ENCODE measurements around the gene ELOVL1.

ELOVL1 gene

DNA sequence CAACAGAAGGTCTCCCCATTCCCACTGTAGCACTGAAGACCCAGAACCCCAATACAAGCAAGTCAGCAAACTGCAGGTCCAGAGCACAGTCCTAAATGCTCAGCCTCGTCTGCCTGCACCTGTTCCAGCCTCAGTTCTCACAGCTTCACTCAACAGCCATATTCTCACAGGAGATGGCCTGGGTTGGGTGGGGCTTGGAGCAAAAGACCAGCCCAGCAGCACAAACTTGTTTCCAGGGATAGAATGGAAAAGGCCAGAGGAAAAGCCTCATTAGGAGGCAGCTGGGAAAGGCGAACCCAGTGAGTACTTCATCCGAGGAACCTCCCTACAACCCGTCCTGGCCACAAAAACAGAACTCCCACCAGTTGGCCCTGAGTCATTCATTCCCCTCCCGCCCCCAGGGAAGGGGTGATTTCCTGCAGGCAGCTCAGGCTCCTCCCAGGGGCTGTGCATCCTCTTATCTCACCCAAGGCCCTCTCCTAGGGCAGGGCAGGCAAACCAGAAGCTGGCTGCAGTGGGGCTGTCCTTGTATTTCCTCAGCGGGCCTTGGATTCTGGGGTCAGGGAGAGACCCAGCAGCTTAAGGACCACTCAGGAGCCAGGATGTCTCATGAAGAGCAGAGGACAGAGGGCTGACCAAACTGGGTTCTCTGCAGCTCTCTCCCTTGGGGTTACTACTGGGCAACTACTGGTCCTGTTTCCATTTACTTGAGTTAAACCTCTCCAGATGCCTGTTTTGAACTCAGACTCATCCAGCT, 37.6 kb downstream of the ELOVL1 start:
- Histone ChIP-seq H3K27me3 (ENCODE audit: control insufficient read depth, insufficient read depth, low read length) (no peaks in the 10 kb centered on the region), H3K27ac (ENCODE audit: low read depth, low read length) (no peak overlapping the region), H3K4me3 (ENCODE audit: low read length) (no peak overlapping the region), H3K9ac (ENCODE audit: low read length) (no peak overlapping the region), H3K36me3 (ENCODE audit: control insufficient read depth, insufficient read depth, low read length) (no peaks in the 10 kb centered on the region), H3K4me1 (ENCODE audit: control insufficient read depth, insufficient read depth, low read length) (no peaks in the 10 kb centered on the region)

DNA sequence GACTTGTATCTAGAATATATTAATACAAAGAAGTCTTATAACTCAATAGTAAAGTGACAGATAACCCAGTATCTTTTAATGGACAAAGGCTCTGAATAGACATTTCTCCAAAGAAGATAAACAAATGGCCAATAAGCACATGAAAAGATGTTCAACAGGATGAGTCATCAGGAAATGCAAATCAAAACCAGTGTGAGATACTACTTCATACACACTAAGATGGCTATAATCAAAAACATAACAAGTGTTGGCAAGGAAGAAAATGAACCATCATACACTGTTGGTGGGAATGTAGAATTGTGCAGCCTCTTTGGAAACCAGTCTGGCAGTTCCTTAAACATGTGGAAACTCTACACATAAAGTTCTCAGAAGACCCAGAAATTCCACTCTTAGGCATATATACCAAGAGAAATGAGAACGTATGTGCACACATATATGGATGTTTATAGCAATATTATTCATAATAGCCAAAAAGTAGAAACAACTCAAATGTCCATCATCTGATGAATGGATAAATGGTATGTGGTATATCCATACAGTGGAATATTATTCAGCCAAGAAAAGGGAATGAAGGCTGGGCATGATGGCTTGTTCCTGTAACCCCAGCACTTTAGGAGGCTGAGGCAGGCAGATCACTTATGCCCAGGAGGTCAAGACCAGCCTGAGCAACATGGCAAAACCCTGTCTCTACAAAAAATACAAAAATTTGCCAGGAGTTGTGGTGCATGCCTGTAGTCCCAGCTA, 40.1 kb downstream of the ELOVL1 start:
- H3K27me3 ChIP-seq (ENCODE audit: control insufficient read depth, insufficient read depth, low read length): no peaks in the 10 kb centered on the region
- H3K9ac ChIP-seq (ENCODE audit: low read length): no peak overlapping the region

DNA sequence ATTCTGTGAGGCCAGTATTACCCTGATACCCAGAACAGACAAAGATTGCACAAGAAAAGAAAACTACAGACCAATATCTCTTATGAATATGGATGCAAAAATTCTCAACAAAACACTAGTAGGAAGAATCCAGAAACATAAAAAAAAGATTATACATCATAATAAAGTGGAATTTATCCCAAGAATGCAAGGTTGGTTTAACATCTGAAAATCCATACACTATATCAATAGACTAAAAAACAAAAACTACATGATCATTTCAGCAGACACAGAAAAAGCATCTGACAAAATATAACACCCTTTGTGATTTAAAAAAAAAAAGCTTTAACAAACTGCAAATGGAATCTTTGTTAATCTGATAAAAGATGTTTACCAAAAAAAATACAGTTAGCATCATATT, 42.4 kb downstream of the ELOVL1 start:
- Histone ChIP-seq H3K27me3 (ENCODE audit: control insufficient read depth, insufficient read depth, low read length) (no peaks in the 10 kb centered on the region), H3K36me3 (ENCODE audit: control insufficient read depth, insufficient read depth, low read length) (no peaks in the 10 kb centered on the region), H3K4me3 (ENCODE audit: low read length) (no peak overlapping the region), H3K9ac (ENCODE audit: low read length) (no peak overlapping the region), H3K27ac (ENCODE audit: low read depth, low read length) (no peak overlapping the region), H3K4me1 (ENCODE audit: control insufficient read depth, insufficient read depth, low read length) (no peaks in the 10 kb centered on the region)

More for the DNA sequence above, 40.1 kb downstream of the ELOVL1 start:
- no peak overlapping the region for H3K4me3 ChIP-seq (ENCODE audit: low read length)
- no peak overlapping the region for H3K27ac ChIP-seq (ENCODE audit: low read depth, low read length)
- H3K4me1 ChIP-seq (ENCODE audit: control insufficient read depth, insufficient read depth, low read length): no peaks in the 10 kb centered on the region
- H3K36me3 ChIP-seq (ENCODE audit: control insufficient read depth, insufficient read depth, low read length): no peaks in the 10 kb centered on the region

DNA sequence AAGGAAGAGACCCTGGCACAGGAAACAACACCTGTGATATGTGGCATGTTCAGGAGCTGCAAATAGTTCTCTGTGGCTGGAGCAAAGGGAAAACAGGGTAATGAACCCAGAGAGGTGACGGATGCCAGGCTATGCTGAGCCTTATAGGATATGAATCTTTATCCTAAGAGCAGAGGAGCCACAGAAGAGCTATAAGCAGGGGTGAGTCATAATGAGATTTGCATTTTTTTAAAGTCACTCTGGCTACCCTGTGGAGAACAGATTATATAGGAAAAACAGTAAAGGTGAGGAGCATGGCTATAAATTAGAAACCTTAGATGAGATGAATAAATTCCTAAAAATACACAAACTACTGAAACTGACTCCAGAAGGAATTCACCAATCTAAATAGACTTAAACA, 43.0 kb downstream of the ELOVL1 start:
- Histone ChIP-seq H3K27me3 (ENCODE audit: control insufficient read depth, insufficient read depth, low read length) (no peaks in the 10 kb centered on the region), H3K4me3 (ENCODE audit: low read length) (no peak overlapping the region), H3K27ac (ENCODE audit: low read depth, low read length) (no peak overlapping the region), H3K36me3 (ENCODE audit: control insufficient read depth, insufficient read depth, low read length) (no peaks in the 10 kb centered on the region), H3K9ac (ENCODE audit: low read length) (no peak overlapping the region), H3K4me1 (ENCODE audit: control insufficient read depth, insufficient read depth, low read length) (no peaks in the 10 kb centered on the region)

DNA sequence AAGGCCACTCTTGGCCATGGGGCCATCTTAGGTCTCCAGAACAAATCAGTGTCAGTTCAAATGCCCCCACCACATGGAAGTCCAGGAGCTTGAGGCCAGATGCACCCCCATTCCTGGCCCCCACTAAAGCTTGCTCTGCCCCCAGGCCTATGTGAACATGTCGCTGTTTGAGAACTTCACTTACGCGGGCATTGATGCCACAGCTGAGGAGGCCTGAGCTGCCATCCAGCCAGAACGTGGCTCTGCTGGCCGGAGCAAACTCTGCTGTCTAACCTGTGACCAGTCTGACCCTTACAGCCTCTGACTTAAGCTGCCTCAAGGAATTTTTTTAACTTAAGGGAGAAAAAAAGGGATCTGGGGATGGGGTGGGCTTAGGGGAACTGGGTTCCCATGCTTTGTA, 45.3 kb downstream of the ELOVL1 start:
- Histone ChIP-seq H3K4me3 (ENCODE audit: low read length) (no peak overlapping the region), H3K36me3 (ENCODE audit: control insufficient read depth, insufficient read depth, low read length) (no peaks in the 10 kb centered on the region), H3K4me1 (ENCODE audit: control insufficient read depth, insufficient read depth, low read length) (no peaks in the 10 kb centered on the region), H3K27me3 (ENCODE audit: control insufficient read depth, insufficient read depth, low read length) (no peaks in the 10 kb centered on the region), H3K9ac (ENCODE audit: low read length) (no peak overlapping the region), H3K27ac (ENCODE audit: low read depth, low read length) (no peak overlapping the region)

DNA sequence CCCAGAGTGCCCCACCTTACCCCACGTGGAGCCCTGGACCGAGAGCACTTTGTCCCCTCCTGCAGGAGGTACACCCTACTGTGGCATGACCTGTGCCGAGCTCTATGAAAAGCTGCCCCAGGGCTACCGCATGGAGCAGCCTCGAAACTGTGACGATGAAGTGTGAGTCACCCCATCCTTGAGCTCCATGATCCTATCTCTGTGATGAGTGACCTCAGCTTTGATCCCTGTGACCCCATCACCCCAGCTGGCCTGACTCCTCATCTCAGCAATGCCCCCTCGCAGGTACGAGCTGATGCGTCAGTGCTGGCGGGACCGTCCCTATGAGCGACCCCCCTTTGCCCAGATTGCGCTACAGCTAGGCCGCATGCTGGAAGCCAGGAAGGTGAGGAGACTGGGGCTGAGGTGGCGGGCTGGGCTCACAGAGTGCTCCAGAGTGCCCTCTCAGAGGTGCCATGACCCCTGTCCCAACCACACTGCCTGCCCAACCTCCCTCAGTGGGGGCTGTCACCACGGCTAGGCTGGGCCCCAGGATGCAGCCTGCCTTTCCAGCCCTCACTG, 46.4 kb downstream of the ELOVL1 start:
- Histone ChIP-seq H3K4me1 (ENCODE audit: control insufficient read depth, insufficient read depth, low read length) (no peaks in the 10 kb centered on the region), H3K36me3 (ENCODE audit: control insufficient read depth, insufficient read depth, low read length) (no peaks in the 10 kb centered on the region), H3K9ac (ENCODE audit: low read length) (no peak overlapping the region), H3K27me3 (ENCODE audit: control insufficient read depth, insufficient read depth, low read length) (no peaks in the 10 kb centered on the region), H3K4me3 (ENCODE audit: low read length) (no peak overlapping the region), H3K27ac (ENCODE audit: low read depth, low read length) (no peak overlapping the region)

DNA sequence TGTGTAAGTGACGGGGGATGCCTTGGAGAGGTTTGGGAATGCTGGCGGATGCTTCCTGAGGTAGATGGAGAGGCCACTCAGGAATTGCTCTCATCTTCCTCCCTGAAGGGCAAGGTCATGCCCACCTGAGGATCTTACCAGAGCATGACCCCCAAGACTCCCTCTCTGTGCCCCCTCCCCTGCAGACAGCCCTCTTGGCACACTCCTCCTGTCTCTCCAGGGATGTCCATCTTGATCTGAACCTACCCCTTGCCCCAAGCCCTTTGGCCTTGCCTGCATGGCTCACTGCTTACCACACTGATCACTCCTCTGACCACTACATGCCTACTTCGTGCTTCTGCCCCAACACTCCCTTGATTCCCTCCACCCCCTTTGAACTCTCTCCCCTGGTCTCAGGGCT, 48.0 kb downstream of the ELOVL1 start:
- H3K4me1 ChIP-seq (ENCODE audit: control insufficient read depth, insufficient read depth, low read length): no peaks in the 10 kb centered on the region
- H3K27ac ChIP-seq (ENCODE audit: low read depth, low read length): no peak overlapping the region
- H3K9ac ChIP-seq (ENCODE audit: low read length): no peak overlapping the region
- H3K4me3 ChIP-seq (ENCODE audit: low read length): no peak overlapping the region
- H3K36me3 ChIP-seq (ENCODE audit: control insufficient read depth, insufficient read depth, low read length): no peaks in the 10 kb centered on the region
- H3K27me3 ChIP-seq (ENCODE audit: control insufficient read depth, insufficient read depth, low read length): no peaks in the 10 kb centered on the region

DNA sequence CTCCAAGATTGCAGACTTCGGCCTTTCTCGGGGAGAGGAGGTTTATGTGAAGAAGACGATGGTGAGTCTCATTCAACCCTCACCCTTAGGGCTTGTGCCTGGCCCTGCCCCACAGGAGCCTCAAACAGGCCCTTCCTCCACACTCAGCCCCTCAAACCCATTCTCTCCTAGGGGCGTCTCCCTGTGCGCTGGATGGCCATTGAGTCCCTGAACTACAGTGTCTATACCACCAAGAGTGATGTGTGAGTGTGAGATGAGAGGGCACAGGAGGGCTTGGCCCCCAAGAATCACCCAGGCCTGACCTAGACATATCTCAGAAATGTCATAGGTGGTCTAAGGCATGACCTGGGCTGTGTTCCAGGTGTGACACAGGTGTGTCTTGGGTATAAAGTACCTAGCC, 48.5 kb downstream of the ELOVL1 start:
- Histone ChIP-seq H3K27me3 (ENCODE audit: control insufficient read depth, insufficient read depth, low read length) (no peaks in the 10 kb centered on the region), H3K36me3 (ENCODE audit: control insufficient read depth, insufficient read depth, low read length) (no peaks in the 10 kb centered on the region), H3K4me3 (ENCODE audit: low read length) (no peak overlapping the region), H3K27ac (ENCODE audit: low read depth, low read length) (no peak overlapping the region), H3K9ac (ENCODE audit: low read length) (no peak overlapping the region), H3K4me1 (ENCODE audit: control insufficient read depth, insufficient read depth, low read length) (no peaks in the 10 kb centered on the region)

DNA sequence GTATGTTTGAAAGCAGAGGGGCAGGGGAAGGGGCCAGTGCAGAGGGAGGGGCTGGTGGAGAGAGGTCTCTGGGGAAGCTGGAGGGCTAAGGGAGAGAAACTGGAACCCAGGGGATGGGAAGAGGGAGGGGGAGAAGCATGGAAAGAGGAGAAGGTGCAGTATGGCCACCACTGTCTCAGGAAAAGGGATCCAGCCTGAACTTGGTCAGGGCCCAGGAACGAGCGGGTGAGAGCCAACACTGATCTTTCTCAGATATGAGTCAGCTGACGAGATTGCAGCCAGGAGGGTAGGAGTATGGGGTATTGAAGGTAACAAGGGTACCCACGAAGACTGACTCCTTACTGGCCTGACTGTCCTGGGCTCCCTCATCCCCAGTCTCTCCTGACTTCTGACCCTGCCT, 49.0 kb downstream of the ELOVL1 start:
- Histone ChIP-seq H3K36me3 (ENCODE audit: control insufficient read depth, insufficient read depth, low read length) (no peaks in the 10 kb centered on the region), H3K4me1 (ENCODE audit: control insufficient read depth, insufficient read depth, low read length) (no peaks in the 10 kb centered on the region)

DNA sequence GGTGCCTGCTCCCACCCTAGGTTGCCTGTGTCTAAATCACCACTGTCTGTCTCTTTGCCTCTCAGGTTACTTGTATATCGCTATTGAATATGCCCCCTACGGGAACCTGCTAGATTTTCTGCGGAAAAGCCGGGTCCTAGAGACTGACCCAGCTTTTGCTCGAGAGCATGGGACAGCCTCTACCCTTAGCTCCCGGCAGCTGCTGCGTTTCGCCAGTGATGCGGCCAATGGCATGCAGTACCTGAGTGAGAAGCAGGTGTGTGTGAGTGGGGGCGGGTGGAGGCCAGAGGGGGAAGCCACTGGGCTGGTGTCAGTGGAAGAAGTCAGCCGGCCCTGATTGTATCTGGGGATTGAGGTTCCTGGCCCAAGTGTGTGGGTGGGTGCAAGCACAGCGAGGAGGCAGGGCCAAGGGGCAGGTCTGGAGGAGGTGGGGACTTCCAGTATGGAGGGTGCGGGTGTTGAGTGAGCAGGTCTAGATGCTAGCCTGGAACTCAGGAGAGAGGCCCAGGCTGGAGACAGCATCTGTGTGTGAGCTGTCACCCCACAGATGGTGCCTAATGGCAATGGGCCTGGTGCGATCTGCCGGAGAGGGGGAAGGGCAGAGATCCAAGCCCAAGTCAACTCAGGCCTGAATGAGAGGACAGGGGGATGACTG, 49.9 kb downstream of the ELOVL1 start:
- no peaks in the 10 kb centered on the region for H3K36me3 ChIP-seq (ENCODE audit: control insufficient read depth, insufficient read depth, low read length)
- H3K9ac ChIP-seq (ENCODE audit: low read length): no peak overlapping the region
- no peak overlapping the region for H3K4me3 ChIP-seq (ENCODE audit: low read length)
- H3K4me1 ChIP-seq (ENCODE audit: control insufficient read depth, insufficient read depth, low read length): no peaks in the 10 kb centered on the region
- no peak overlapping the region for H3K27ac ChIP-seq (ENCODE audit: low read depth, low read length)
- H3K27me3 ChIP-seq (ENCODE audit: control insufficient read depth, insufficient read depth, low read length): no peaks in the 10 kb centered on the region

More for the DNA sequence above, 49.0 kb downstream of the ELOVL1 start:
- Histone ChIP-seq H3K27ac (ENCODE audit: low read depth, low read length) (no peak overlapping the region), H3K9ac (ENCODE audit: low read length) (no peak overlapping the region), H3K27me3 (ENCODE audit: control insufficient read depth, insufficient read depth, low read length) (no peaks in the 10 kb centered on the region), H3K4me3 (ENCODE audit: low read length) (no peak overlapping the region)

DNA sequence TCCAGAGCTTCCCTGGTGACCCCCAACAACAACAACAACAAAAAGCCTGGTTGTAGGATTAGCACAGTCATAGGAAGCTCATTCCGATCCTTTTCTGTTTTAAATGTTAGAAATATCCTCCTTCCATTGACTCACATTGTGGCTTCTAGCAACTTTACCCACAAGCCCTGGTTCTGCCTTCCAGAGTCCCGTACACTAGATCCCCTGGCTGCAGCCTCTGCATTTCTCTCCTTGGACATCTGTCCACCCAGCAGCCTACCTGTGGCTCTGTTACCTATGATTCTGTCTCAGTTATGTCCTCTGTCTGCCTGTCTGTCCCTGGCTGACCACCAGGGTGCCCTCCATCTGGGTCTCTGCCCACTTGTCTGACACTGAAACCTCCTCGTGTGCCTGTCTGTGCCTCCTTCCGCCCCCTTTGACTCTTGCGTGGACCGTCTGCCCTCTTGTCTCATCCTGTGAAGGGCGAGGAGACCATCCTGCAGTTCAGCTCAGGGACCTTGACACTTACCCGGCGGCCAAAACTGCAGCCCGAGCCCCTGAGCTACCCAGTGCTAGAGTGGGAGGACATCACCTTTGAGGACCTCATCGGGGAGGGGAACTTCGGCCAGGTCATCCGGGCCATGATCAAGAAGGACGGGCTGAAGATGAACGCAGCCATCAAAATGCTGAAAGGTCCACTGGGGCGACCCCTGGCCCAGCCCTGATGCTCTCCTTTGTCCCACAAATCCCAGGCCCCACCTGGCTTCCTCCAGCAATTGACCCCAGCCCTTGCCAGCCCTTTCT, 50.9 kb downstream of the ELOVL1 start:
- Histone ChIP-seq H3K36me3 (ENCODE audit: control insufficient read depth, insufficient read depth, low read length) (no peaks in the 10 kb centered on the region), H3K4me3 (ENCODE audit: low read length) (no peak overlapping the region), H3K4me1 (ENCODE audit: control insufficient read depth, insufficient read depth, low read length) (no peaks in the 10 kb centered on the region), H3K27ac (ENCODE audit: low read depth, low read length) (no peak overlapping the region), H3K27me3 (ENCODE audit: control insufficient read depth, insufficient read depth, low read length) (no peaks in the 10 kb centered on the region), H3K9ac (ENCODE audit: low read length) (no peak overlapping the region)
